Lower leg skin (tissue), 3 donors: Measurements from ENCODE around the gene TNFSF15.

Experiments used
- POLR2A ChIP-seq, 2 donors: fragments of 450-650 bp; IDR thresholded peaks; one replicate each; pipeline ENCODE4 v1.6.1; 2016 to 2017; ENCODE audit warnings: antibody characterized with exemption in 2 of 2, mild to moderate bottlenecking in 1 of 2, moderate library complexity in 1 of 2
- TF ChIP-seq, protein P1 (sequence below), 3 donors: fragments of 450-650 bp; IDR thresholded peaks; one replicate each; pipeline ENCODE4 v1.5.1; 2016; ENCODE audit warnings: antibody characterized with exemption in 3 of 3, mild to moderate bottlenecking in 3 of 3, moderate library complexity in 2 of 3

DNA sequence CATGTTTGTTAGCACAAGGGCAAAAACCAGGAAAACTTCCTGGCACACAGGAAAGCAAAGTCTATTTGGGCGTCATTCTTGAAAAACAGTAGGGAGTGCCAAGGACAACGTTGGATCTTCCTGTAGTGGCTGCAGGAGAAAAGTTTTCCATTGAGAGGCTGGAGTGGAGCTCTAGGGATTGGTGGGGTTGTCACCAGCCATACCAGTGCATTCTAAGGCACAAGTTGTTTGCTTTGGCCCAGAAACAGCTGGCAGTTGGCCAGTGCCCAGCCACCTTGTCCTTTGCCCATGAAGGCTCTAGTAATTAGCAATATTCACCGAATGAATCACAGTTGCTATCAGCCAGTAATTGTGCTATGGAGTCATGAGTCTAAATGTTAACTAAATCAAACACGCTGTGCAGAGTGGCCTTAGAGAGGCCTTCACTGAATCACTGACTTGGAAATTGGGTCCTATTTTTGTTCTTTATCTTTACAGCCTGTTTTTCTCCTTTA, 26.4 kb downstream of the TNFSF15 start:
- TF ChIP-seq, protein P1, sequence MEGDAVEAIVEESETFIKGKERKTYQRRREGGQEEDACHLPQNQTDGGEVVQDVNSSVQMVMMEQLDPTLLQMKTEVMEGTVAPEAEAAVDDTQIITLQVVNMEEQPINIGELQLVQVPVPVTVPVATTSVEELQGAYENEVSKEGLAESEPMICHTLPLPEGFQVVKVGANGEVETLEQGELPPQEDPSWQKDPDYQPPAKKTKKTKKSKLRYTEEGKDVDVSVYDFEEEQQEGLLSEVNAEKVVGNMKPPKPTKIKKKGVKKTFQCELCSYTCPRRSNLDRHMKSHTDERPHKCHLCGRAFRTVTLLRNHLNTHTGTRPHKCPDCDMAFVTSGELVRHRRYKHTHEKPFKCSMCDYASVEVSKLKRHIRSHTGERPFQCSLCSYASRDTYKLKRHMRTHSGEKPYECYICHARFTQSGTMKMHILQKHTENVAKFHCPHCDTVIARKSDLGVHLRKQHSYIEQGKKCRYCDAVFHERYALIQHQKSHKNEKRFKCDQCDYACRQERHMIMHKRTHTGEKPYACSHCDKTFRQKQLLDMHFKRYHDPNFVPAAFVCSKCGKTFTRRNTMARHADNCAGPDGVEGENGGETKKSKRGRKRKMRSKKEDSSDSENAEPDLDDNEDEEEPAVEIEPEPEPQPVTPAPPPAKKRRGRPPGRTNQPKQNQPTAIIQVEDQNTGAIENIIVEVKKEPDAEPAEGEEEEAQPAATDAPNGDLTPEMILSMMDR (IDR thresholded peaks at IDR 0.05) = no peak
- no peak for TF ChIP-seq POLR2A (IDR thresholded peaks at IDR 0.05)
